Measurements from ENCODE around the gene FAAP20. TPM values are rescaled to one million over a fixed set of nuclear protein-coding genes. Genes with fewer than 3 reads are reported as not detected.
A peak's percentile ranks its signal among the peaks of the same experiment; 100 is the strongest.

The FAAP20 gene
- polyA plus RNA-seq, 2 of the 4 experiments (the other 2 are of a cell fraction): 5.1 to 26.0 TPM

DNA sequence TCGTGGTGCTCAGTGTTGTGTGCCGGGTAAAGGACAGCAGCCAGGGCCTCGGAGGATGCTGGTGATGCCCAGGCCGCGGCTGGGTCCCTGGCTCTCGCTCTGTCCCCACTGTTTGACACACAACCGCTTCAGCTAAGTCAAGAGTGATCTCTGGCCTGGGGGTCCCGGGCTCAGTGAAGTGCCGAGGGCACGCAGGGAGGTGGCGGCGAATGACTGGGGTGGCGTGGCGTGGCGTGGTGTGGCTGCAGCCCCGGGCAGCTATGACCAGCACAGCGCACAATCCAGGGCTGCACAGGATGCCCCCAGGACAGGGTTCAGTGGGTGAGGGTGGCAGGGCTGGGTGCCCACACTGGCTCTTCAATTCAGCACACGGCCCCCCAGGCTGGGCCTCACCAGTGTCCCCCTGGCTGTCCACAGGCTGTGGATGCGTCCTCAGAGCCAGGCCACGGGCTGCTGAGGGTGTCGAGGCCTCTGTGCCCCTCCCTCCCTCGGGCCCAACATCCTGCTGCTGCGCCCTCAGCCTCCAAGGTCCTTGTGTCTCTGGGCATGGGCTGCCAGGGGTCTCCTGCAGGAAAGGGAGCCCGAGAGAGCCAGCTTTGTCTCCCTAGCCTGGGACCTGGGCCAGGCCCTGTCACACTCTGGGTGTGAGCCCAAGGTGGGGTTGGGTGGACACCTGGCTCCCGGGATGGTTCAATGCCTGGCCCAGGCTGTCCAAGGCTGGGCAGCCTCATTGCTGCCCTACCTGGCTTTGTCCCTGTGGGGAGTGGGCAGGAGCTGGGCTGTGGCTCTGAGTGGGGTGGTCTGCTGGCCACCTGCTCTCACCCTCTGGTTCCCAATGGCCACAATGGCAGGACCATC is 21.6 kb upstream of the FAAP20 start:
- ATAC-seq (no peak), FAIRE-seq (no peak), DNase-seq (ENCODE audit: low read depth in 1 of 2, low spot score in 1 of 2) (no peak)
- H3K27ac ChIP-seq: no peak overlapping the region
- no peak overlapping the region for H3K4me3 ChIP-seq
- ChIA-PET CTCF (interaction anchor here (0.8 kb wide), 1 partner anchor 154 kb away, joined by 4 read pairs; no protein-coding TSS in a partner anchor), POLR2A (no interaction called here)
- WGBS (ENCODE audit: missing lambda C conversion rate): 92% methylated on average over 9 of the region's 25 CpGs
- H3K4me2 ChIP-seq: no peak overlapping the region
- peaks cover 23% of the 10 kb centered on the region for H3K4me1 ChIP-seq
- TF ChIP-seq NFE2L2 (conservative IDR thresholded peaks at IDR 0.05; ENCODE audit: low read length) (no peak), RNF2 (IDR thresholded peaks at IDR 0.05; ENCODE audit: borderline replicate concordance, low read depth) (no peak), ZNF302 (CRISPR knock-in tag; IDR thresholded peaks at IDR 0.05) (no peak), RAD21 (conservative IDR thresholded peaks at IDR 0.05 in 1 of 2, IDR thresholded peaks at IDR 0.05 in 1 of 2) (no peak), POLR2AphosphoS2 (conservative IDR thresholded peaks at IDR 0.05; ENCODE audit: low read length) (no peak), MAFK (IDR thresholded peaks at IDR 0.05; ENCODE audit: partially characterized antibody) (no peak), KDM5A (IDR thresholded peaks at IDR 0.05) (no peak), ZC3H11A (IDR thresholded peaks at IDR 0.05) (no peak), CHD2 (IDR thresholded peaks at IDR 0.05; ENCODE audit: low read length, partially characterized antibody) (no peak), HOXB5 (CRISPR knock-in tag; IDR thresholded peaks at IDR 0.05) (no peak)
- TF ChIP-seq, protein P1, sequence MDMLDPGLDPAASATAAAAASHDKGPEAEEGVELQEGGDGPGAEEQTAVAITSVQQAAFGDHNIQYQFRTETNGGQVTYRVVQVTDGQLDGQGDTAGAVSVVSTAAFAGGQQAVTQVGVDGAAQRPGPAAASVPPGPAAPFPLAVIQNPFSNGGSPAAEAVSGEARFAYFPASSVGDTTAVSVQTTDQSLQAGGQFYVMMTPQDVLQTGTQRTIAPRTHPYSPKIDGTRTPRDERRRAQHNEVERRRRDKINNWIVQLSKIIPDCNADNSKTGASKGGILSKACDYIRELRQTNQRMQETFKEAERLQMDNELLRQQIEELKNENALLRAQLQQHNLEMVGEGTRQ (IDR thresholded peaks at IDR 0.05): no peak
- TF ChIP-seq, protein P2, sequence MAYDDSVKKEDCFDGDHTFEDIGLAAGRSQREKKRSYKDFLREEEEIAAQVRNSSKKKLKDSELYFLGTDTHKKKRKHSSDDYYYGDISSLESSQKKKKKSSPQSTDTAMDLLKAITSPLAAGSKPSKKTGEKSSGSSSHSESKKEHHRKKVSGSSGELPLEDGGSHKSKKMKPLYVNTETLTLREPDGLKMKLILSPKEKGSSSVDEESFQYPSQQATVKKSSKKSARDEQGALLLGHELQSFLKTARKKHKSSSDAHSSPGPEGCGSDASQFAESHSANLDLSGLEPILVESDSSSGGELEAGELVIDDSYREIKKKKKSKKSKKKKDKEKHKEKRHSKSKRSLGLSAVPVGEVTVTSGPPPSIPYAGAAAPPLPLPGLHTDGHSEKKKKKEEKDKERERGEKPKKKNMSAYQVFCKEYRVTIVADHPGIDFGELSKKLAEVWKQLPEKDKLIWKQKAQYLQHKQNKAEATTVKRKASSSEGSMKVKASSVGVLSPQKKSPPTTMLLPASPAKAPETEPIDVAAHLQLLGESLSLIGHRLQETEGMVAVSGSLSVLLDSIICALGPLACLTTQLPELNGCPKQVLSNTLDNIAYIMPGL (CRISPR knock-in tag; IDR thresholded peaks at IDR 0.05; ENCODE audit: borderline replicate concordance): no peak
- TF ChIP-seq, protein P3, sequence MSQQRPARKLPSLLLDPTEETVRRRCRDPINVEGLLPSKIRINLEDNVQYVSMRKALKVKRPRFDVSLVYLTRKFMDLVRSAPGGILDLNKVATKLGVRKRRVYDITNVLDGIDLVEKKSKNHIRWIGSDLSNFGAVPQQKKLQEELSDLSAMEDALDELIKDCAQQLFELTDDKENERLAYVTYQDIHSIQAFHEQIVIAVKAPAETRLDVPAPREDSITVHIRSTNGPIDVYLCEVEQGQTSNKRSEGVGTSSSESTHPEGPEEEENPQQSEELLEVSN (IDR thresholded peaks at IDR 0.05; ENCODE audit: borderline replicate concordance, low read depth): no peak
- TF ChIP-seq, protein P4, sequence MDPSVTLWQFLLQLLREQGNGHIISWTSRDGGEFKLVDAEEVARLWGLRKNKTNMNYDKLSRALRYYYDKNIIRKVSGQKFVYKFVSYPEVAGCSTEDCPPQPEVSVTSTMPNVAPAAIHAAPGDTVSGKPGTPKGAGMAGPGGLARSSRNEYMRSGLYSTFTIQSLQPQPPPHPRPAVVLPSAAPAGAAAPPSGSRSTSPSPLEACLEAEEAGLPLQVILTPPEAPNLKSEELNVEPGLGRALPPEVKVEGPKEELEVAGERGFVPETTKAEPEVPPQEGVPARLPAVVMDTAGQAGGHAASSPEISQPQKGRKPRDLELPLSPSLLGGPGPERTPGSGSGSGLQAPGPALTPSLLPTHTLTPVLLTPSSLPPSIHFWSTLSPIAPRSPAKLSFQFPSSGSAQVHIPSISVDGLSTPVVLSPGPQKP (IDR thresholded peaks at IDR 0.05; ENCODE audit: low read depth, low read length): no peak
- H3K9me3 ChIP-seq: no peaks in the 10 kb centered on the region

DNA sequence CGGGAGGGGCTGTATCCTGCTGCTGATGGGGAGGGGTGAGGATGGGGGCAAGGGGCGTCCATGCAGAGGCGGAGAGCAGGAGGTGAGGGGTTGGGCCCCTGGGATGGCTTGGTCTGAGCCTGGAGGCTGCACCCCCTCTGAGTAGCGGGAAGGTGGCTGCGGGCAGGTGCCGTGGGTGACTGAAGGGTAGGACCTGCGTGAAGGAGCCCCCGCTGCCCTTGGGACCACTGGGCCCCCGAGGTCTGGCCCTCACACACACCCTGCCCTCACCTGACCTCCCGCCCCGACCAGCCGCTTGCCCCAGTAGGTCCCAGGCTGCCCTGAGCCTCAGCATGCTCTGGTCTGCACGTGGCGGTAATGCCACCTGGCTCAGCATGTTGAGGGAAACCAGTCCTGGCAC is 20.8 kb upstream of the FAAP20 start:
- DNase-seq (ENCODE audit: low read depth in 1 of 2, low spot score in 1 of 2) (no peak), ATAC-seq (no peak), FAIRE-seq (no peak)
- WGBS (ENCODE audit: missing lambda C conversion rate): 92% methylated on average over 6 of the region's 14 CpGs
- Histone ChIP-seq H3K4me1 (peaks cover 30% of the 10 kb centered on the region), H3K9me3 (no peaks in the 10 kb centered on the region), H3K4me2 (no peak overlapping the region), H3K27ac (peak overlapping the region in 1 of 2 experiments; percentile 100; a peak in 2 of 6 replicates), H3K4me3 (no peak overlapping the region)
- CTCF ChIA-PET: no interaction called here
- POLR2A ChIA-PET: no interaction called here
- no peak for TF ChIP-seq FOXS1 (CRISPR knock-in tag; IDR thresholded peaks at IDR 0.05)
- TF ChIP-seq CBX8 (IDR thresholded peaks at IDR 0.05): no peak
- TF ChIP-seq RNF2 (IDR thresholded peaks at IDR 0.05; ENCODE audit: borderline replicate concordance, low read depth): no peak
- TF ChIP-seq, protein P5, sequence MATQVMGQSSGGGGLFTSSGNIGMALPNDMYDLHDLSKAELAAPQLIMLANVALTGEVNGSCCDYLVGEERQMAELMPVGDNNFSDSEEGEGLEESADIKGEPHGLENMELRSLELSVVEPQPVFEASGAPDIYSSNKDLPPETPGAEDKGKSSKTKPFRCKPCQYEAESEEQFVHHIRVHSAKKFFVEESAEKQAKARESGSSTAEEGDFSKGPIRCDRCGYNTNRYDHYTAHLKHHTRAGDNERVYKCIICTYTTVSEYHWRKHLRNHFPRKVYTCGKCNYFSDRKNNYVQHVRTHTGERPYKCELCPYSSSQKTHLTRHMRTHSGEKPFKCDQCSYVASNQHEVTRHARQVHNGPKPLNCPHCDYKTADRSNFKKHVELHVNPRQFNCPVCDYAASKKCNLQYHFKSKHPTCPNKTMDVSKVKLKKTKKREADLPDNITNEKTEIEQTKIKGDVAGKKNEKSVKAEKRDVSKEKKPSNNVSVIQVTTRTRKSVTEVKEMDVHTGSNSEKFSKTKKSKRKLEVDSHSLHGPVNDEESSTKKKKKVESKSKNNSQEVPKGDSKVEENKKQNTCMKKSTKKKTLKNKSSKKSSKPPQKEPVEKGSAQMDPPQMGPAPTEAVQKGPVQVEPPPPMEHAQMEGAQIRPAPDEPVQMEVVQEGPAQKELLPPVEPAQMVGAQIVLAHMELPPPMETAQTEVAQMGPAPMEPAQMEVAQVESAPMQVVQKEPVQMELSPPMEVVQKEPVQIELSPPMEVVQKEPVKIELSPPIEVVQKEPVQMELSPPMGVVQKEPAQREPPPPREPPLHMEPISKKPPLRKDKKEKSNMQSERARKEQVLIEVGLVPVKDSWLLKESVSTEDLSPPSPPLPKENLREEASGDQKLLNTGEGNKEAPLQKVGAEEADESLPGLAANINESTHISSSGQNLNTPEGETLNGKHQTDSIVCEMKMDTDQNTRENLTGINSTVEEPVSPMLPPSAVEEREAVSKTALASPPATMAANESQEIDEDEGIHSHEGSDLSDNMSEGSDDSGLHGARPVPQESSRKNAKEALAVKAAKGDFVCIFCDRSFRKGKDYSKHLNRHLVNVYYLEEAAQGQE (IDR thresholded peaks at IDR 0.05): no peak
- TF ChIP-seq HOXA7 (CRISPR knock-in tag; IDR thresholded peaks at IDR 0.05): no peak
- no peak for TF ChIP-seq CHD4 (IDR thresholded peaks at IDR 0.05; ENCODE audit: borderline replicate concordance)
- TF ChIP-seq MYC (IDR thresholded peaks at IDR 0.05; ENCODE audit: borderline replicate concordance, low read length): no peak
- TF ChIP-seq HOXB5 (CRISPR knock-in tag; IDR thresholded peaks at IDR 0.05): no peak
- no peak for TF ChIP-seq POLR2AphosphoS2 (conservative IDR thresholded peaks at IDR 0.05; ENCODE audit: low read length)
- TF ChIP-seq, protein P3 (IDR thresholded peaks at IDR 0.05; ENCODE audit: borderline replicate concordance, low read depth): no peak
- no peak for TF ChIP-seq EHF (CRISPR knock-in tag; IDR thresholded peaks at IDR 0.05)
- no peak for TF ChIP-seq TFCP2L1 (CRISPR knock-in tag; IDR thresholded peaks at IDR 0.05)
